ENCODE measurements around the gene CUTC.

- TF ChIP-seq, protein P1, sequence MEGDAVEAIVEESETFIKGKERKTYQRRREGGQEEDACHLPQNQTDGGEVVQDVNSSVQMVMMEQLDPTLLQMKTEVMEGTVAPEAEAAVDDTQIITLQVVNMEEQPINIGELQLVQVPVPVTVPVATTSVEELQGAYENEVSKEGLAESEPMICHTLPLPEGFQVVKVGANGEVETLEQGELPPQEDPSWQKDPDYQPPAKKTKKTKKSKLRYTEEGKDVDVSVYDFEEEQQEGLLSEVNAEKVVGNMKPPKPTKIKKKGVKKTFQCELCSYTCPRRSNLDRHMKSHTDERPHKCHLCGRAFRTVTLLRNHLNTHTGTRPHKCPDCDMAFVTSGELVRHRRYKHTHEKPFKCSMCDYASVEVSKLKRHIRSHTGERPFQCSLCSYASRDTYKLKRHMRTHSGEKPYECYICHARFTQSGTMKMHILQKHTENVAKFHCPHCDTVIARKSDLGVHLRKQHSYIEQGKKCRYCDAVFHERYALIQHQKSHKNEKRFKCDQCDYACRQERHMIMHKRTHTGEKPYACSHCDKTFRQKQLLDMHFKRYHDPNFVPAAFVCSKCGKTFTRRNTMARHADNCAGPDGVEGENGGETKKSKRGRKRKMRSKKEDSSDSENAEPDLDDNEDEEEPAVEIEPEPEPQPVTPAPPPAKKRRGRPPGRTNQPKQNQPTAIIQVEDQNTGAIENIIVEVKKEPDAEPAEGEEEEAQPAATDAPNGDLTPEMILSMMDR (IDR thresholded peaks at IDR 0.05; ENCODE audit: extremely low read depth in 1 of 2, insufficient read depth in 1 of 2, low read depth in 1 of 2, low read length in 2 of 2), result peak; percentile 33 to 54
- TF ChIP-seq POLR2AphosphoS5 (IDR thresholded peaks at IDR 0.05; ENCODE audit: insufficient read depth, low read depth, low read length), result peak; percentile 67
- TF ChIP-seq EZH2 (IDR thresholded peaks at IDR 0.05; ENCODE audit: borderline replicate concordance, low read depth, low read length, severe bottlenecking), result no peak
- TF ChIP-seq POLR2A (IDR thresholded peaks at IDR 0.05; ENCODE audit: low read depth, low read length), result peak; percentile 86
- peak; percentile 20 for TF ChIP-seq MYC (IDR thresholded peaks at IDR 0.05; ENCODE audit: low read depth, low read length)
- TF ChIP-seq, protein P2, sequence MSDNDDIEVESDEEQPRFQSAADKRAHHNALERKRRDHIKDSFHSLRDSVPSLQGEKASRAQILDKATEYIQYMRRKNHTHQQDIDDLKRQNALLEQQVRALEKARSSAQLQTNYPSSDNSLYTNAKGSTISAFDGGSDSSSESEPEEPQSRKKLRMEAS (IDR thresholded peaks at IDR 0.05; ENCODE audit: insufficient read depth, insufficient read length), result peak; percentile 72
- no peak for TF ChIP-seq JUN (IDR thresholded peaks at IDR 0.05; ENCODE audit: borderline replicate concordance, insufficient read depth, insufficient read length, low read depth)
- no peak for TF ChIP-seq FOS (IDR thresholded peaks at IDR 0.05; ENCODE audit: borderline replicate concordance, insufficient read depth, low read length)
- no peak for TF ChIP-seq GATA2 (IDR thresholded peaks at IDR 0.05; ENCODE audit: insufficient read depth, insufficient read length, low read depth, low read length)
These were observed at the start of gene CUTC, which contains the start of gene COX15 for GRCh38 chr10:99732033-99732842.
